ENCODE results near the gene TRMU. TPM values are rescaled to one million over a fixed set of nuclear protein-coding genes. Genes with fewer than 3 reads are reported as not detected.
A peak's percentile ranks its signal among the peaks of the same experiment; 100 is the strongest.

TRMU gene
- total RNA-seq, 3 donors from 2014 or later (not counting 1 experiment from before 2014, with no cell fraction given): 54.5 to 77.9 (median 58.4) TPM

DNA sequence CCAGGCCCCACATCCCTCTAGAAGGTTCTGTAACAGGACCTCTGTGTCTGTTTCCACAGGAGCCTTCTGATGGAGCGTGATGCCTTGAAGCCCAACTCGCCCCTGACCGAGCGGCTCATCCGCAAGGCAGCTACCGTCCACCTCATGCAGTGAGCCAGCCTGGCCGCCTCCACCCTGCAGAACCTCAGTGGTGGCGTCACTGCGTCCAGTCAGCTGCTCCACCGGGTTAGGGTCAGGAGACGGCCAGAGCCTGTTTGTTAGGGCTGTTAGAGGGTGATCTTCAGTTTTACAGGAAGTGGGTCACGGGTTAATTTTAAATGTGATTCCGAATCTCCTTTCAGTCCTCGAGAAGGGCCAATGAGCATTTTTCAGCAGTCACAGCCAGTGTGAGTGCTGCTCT is 42.8 kb upstream of the TRMU start:
- ATAC-seq (no peak), DNase-seq (no peak)
- Histone ChIP-seq H3K27me3 (ENCODE audit: control insufficient read depth, insufficient read depth, low read length) (no peaks in the 10 kb centered on the region), H3K36me3 (ENCODE audit: control insufficient read depth, insufficient read depth, low read length) (peaks cover 33% of the 10 kb centered on the region), H3K27ac (ENCODE audit: low read length) (peak overlapping the region; percentile 97), H3K4me3 (ENCODE audit: low read length) (no peak overlapping the region), H3K4me1 (ENCODE audit: control insufficient read depth, insufficient read depth, low read length) (peaks cover 83% of the 10 kb centered on the region), H3K9me3 (ENCODE audit: control insufficient read depth, insufficient read depth, low read length) (peaks cover 4% of the 10 kb centered on the region)
- Mint-ChIP-seq H3K27me3 (ENCODE audit: low read depth in 2 of 2) (no peaks in the 10 kb centered on the region), H3K4me3 (peak overlapping the region; percentile 75), H3K4me1 (peaks cover 77 to 88% of the 10 kb centered on the region in 2 donors), H3K27ac (peak overlapping the region; percentile 99), H3K36me3 (no peaks in the 10 kb centered on the region), H3K9me3 (no peaks in the 10 kb centered on the region)
- TF ChIP-seq, protein P1, sequence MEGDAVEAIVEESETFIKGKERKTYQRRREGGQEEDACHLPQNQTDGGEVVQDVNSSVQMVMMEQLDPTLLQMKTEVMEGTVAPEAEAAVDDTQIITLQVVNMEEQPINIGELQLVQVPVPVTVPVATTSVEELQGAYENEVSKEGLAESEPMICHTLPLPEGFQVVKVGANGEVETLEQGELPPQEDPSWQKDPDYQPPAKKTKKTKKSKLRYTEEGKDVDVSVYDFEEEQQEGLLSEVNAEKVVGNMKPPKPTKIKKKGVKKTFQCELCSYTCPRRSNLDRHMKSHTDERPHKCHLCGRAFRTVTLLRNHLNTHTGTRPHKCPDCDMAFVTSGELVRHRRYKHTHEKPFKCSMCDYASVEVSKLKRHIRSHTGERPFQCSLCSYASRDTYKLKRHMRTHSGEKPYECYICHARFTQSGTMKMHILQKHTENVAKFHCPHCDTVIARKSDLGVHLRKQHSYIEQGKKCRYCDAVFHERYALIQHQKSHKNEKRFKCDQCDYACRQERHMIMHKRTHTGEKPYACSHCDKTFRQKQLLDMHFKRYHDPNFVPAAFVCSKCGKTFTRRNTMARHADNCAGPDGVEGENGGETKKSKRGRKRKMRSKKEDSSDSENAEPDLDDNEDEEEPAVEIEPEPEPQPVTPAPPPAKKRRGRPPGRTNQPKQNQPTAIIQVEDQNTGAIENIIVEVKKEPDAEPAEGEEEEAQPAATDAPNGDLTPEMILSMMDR (IDR thresholded peaks at IDR 0.05): no peak
- intact Hi-C loops (cut with micrococcal nuclease): loop anchor here (10.0 kb wide), 1 partner anchor 298 kb away; no protein-coding TSS in a partner anchor
- 79% methylated on average over 14 of the region's 14 CpGs for WGBS (ENCODE audit: insufficient coverage)

DNA sequence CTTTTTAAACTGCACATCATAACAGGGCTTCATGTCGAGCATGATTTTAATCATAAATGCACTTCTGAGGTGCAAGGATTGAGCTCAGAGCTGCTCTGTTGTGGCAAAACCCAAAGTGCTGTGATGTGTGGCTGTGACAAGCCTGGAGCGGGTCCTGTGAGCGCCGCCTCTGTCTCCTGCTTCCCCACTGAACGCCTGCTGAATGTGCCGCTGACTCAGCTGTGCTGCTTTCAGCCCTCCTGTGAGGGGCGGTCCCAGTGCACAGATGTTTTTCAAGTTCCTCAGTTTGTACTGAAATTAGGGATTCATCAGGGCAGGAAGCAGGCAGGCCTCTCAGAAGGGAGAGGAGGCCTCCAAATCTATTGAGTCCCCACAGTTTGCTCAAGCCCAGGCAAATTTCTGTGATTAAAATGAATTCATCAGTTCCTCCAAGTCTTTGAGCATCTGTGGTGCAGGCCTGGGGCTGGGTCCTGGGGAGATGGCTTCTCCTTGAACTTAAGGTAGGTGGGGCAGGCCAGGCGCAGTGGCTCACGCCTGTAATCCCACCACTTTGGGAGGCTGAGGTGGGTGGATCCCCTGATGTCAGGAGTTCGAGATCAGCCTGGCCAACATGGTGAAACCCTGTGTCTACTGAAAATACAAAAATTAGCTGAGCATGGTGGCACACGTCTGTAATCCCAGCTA is 41.8 kb upstream of the TRMU start:
- Mint-ChIP-seq H3K27ac (peak overlapping the region; percentile 99), H3K36me3 (no peaks in the 10 kb centered on the region), H3K9me3 (no peaks in the 10 kb centered on the region), H3K4me1 (peaks cover 70 to 81% of the 10 kb centered on the region in 2 donors), H3K4me3 (peak overlapping the region; percentile 75), H3K27me3 (ENCODE audit: low read depth in 2 of 2) (no peaks in the 10 kb centered on the region)
- no peaks in the 10 kb centered on the region for H3K27me3 ChIP-seq (ENCODE audit: control insufficient read depth, insufficient read depth, low read length)
- TF ChIP-seq, protein P1 (IDR thresholded peaks at IDR 0.05): no peak
- peaks cover 73% of the 10 kb centered on the region for H3K4me1 ChIP-seq (ENCODE audit: control insufficient read depth, insufficient read depth, low read length)
- peak overlapping the region; percentile 97 for H3K27ac ChIP-seq (ENCODE audit: low read length)
- peaks cover 4% of the 10 kb centered on the region for H3K9me3 ChIP-seq (ENCODE audit: control insufficient read depth, insufficient read depth, low read length)
- intact Hi-C loops (cut with micrococcal nuclease): loop anchor here (10.0 kb wide), 1 partner anchor 299 kb away; no protein-coding TSS in a partner anchor
- peaks cover 32% of the 10 kb centered on the region for H3K36me3 ChIP-seq (ENCODE audit: control insufficient read depth, insufficient read depth, low read length)
- H3K4me3 ChIP-seq (ENCODE audit: low read length): no peak overlapping the region
- peak in 1 of 3 donors; percentile 4 for ATAC-seq
- 48% methylated on average over 11 of the region's 11 CpGs for WGBS (ENCODE audit: insufficient coverage)
- DNase-seq: peak; percentile 40 to 42

DNA sequence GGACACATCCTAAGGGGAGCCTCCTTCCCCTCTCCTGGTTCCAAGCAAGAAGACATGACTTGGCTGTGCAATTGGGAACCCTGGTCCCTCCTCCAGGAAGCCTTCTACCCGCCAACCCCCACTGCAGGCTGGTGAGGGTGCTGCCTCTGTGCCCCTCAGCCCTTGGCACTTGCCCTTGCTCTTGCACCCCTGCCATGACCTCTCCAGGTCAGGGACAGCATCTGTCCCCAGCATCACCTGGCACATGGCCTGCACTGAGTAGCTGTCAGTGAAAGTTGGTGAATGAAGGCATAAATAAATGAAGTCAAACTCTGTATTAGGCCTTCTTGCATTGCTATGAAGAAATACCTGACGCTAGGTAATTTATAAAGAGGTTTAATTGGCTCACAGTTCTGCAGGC is 40.7 kb upstream of the TRMU start:
- Mint-ChIP-seq H3K4me1 (peaks cover 65 to 72% of the 10 kb centered on the region in 2 donors), H3K9me3 (no peaks in the 10 kb centered on the region), H3K27me3 (ENCODE audit: low read depth in 2 of 2) (no peaks in the 10 kb centered on the region), H3K4me3 (peak overlapping the region; percentile 71), H3K27ac (peak overlapping the region; percentile 99), H3K36me3 (no peaks in the 10 kb centered on the region)
- no peak for ATAC-seq
- intact Hi-C loops (cut with micrococcal nuclease): loop anchor here (5.0 to 10.0 kb wide), 4 partner anchors 147 to 300 kb away; no protein-coding TSS in a partner anchor
- TF ChIP-seq, protein P1 (IDR thresholded peaks at IDR 0.05): no peak
- no peak for DNase-seq
- H3K36me3 ChIP-seq (ENCODE audit: control insufficient read depth, insufficient read depth, low read length): peaks cover 27% of the 10 kb centered on the region
- no peak overlapping the region for H3K4me3 ChIP-seq (ENCODE audit: low read length)
- peak overlapping the region; percentile 85 for H3K27ac ChIP-seq (ENCODE audit: low read length)
- 96% methylated on average over 2 of the region's 2 CpGs for WGBS (ENCODE audit: insufficient coverage)
- peaks cover 62% of the 10 kb centered on the region for H3K4me1 ChIP-seq (ENCODE audit: control insufficient read depth, insufficient read depth, low read length)
- H3K9me3 ChIP-seq (ENCODE audit: control insufficient read depth, insufficient read depth, low read length): peaks cover 4% of the 10 kb centered on the region
- no peaks in the 10 kb centered on the region for H3K27me3 ChIP-seq (ENCODE audit: control insufficient read depth, insufficient read depth, low read length)
